NCI-H1417 (cell line): ENCODE measurements around the gene RD3L.

Experiments used
- DNase-seq, 3 experiments: peaks; one replicate each; lab custom pipeline; 2025; lab: John Stamatoyannopoulos, UW

The RD3L gene

GRCh38 chr14:103941973-103942736 is at the start of gene RD3L:
RD3L (minus strand) TSS chr14:103942529; CDS start chr14:103941695, 834 bp downstream.
- DNase-seq, result no peak

GRCh38 chr14:103989964-103990363 is 47.6 kb upstream of the RD3L start:
- DNase-seq, result no peak

- DNase-seq, result no peak
Measured at GRCh38 chr14:103989034-103989433, 46.7 kb upstream of the RD3L start.

- no peak for DNase-seq
Measured at GRCh38 chr14:103984196-103984595, 41.9 kb upstream of the RD3L start.

- DNase-seq, result peak in 2 of 3 experiments; percentile 8 to 12
Measured at GRCh38 chr14:103980623-103981238, 38.4 kb upstream of the RD3L start.

GRCh38 chr14:103974575-103974974 is 32.2 kb upstream of the RD3L start:
- no peak for DNase-seq

GRCh38 chr14:103973354-103973753 is 31.0 kb upstream of the RD3L start:
- DNase-seq, result no peak

- no peak for DNase-seq
Measured at GRCh38 chr14:103969961-103970360, 27.6 kb upstream of the RD3L start.

- no peak for DNase-seq
Measured at GRCh38 chr14:103966631-103967030, 24.3 kb upstream of the RD3L start.

- DNase-seq, result no peak
Measured at GRCh38 chr14:103961928-103962578, 19.7 kb upstream of the RD3L start.

- DNase-seq, result no peak
Measured at GRCh38 chr14:103960457-103961055, 18.2 kb upstream of the RD3L start.

GRCh38 chr14:103949131-103949790 is 6.9 kb upstream of the RD3L start:
- DNase-seq, result no peak

- no peak for DNase-seq
Measured at GRCh38 chr14:103948442-103948841, 6.1 kb upstream of the RD3L start.

- no peak for DNase-seq
Measured at GRCh38 chr14:103946975-103947374, 4.6 kb upstream of the RD3L start.

- DNase-seq, result peak in 1 of 3 experiments; percentile 78
Measured at GRCh38 chr14:103943673-103944072, 1.3 kb upstream of the RD3L start.

- no peak for DNase-seq
Measured at GRCh38 chr14:103941462-103941861, 867 bp downstream of the RD3L start.

GRCh38 chr14:103935102-103935501 is 7.2 kb downstream of the RD3L start:
- DNase-seq, result no peak

GRCh38 chr14:103932791-103933490 is 9.4 kb downstream of the RD3L start:
- no peak for DNase-seq

GRCh38 chr14:103931422-103931821 is 10.9 kb downstream of the RD3L start:
- no peak for DNase-seq

- DNase-seq, result no peak
Measured at GRCh38 chr14:103930051-103930604, 12.2 kb downstream of the RD3L start.
